GM12892 (cell line): Measurements from ENCODE around the gene GALR2.

Experiments
- POLR2A ChIP-seq: IDR thresholded peaks from 2 replicates; pipeline ENCODE4 v1.6.1; 2011; ENCODE audit warnings: low read depth, low read length, control low read depth
- POLR2AphosphoS5 ChIP-seq: IDR thresholded peaks from 2 replicates; pipeline ENCODE4 v1.6.1; 2011; ENCODE audit warnings: low read depth, low read length, control low read depth

DNA sequence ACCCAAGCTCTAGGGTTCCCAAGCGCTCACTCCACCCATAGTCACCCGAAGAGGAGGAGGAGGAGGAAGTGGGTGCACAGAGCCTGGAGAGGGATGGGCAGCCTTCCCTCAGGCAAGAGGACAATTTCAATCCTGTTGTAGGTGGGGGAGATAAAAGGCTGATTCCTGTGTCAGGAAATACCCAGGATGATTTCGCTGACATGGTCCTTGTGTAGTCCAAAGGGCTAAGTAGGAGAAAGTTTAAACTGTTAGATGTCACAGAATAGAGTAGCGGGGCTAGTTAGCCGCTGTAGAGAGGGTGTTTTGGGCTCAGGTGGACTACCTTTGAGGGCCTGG lies 30.3 kb downstream of the GALR2 start:
- no peak for TF ChIP-seq POLR2A
- no peak for TF ChIP-seq POLR2AphosphoS5
